Vagina (tissue), 2 donors: ENCODE results near the gene RAPGEF4. TPM values are rescaled to one million over a fixed set of nuclear protein-coding genes. Genes with fewer than 3 reads are reported as not detected.
"Not testable (repeated sequence)": the region's sequence is repeated elsewhere in the genome, so short reads cannot be mapped to it uniquely, and the experiment has no call there.

Experiments
- DNase-seq, 2 donors: peaks; one replicate each; pipeline ENCODE4 v3.0.0-alpha.2; 2017; ENCODE audit errors: extremely low spot score in 2 of 2
- H3K27ac ChIP-seq: fragments of 200-600 bp; sonication (generic); one replicate; pipeline ENCODE4 v1.5.1; 2019
- H3K27me3 ChIP-seq: fragments of 200-600 bp; sonication (generic); one replicate; pipeline ENCODE4 v1.5.1; 2019
- H3K36me3 ChIP-seq, 2 donors: fragments of 200-600 bp; sonication (generic); one replicate each; pipeline ENCODE4 v1.5.1; 2017 to 2019
- H3K4me1 ChIP-seq: fragments of 200-600 bp; sonication (generic); one replicate; pipeline ENCODE4 v1.5.1; 2019
- H3K4me3 ChIP-seq, 2 donors: fragments of 200-600 bp; sonication (generic); 1 replicate in 1 of 2; 2 replicates in 1 of 2; pipeline ENCODE4 v1.5.1; 2016 to 2019
- H3K9me3 ChIP-seq: fragments of 200-600 bp; sonication (generic); one replicate; pipeline ENCODE4 v1.5.1; 2019
- CTCF ChIP-seq, 3 experiments: fragments of 450-650 bp in 2 of 3; fragments of 200-600 bp in 1 of 3; sonication (generic) in 1 of 3; IDR thresholded peaks; one replicate each; pipeline ENCODE4 v1.5.1; 2017 to 2019; ENCODE audit warnings: antibody characterized with exemption in 3 of 3, mild to moderate bottlenecking in 2 of 3, moderate library complexity in 2 of 3
- POLR2A ChIP-seq, 2 donors: fragments of 450-650 bp; IDR thresholded peaks; one replicate each; pipeline ENCODE4 v1.6.1; 2017; ENCODE audit warnings: antibody characterized with exemption in 2 of 2, mild to moderate bottlenecking in 2 of 2, moderate library complexity in 2 of 2
- POLR2AphosphoS5 ChIP-seq, 2 donors: sonication (generic); formaldehyde crosslinking; IDR thresholded peaks; one replicate each; pipeline ENCODE4 v1.9.0; 2017; ENCODE audit warnings: antibody characterized with exemption in 2 of 2, mild to moderate bottlenecking in 2 of 2, low read depth in 1 of 2; ENCODE audit not compliant: insufficient read depth in 1 of 2
- intact Hi-C: fragments of 100-400 bp; cut with DNase I; formaldehyde crosslinking; loops from one replicate; pipeline ENCODE4 v1.15.1; 2023
- total RNA-seq: library from RNA; depleted of rRNA; stranded (reverse); fragments of >200 nt; gene quantifications from one replicate; pipeline ENCODE4 v1.2.3, GENCODE V29; 2016

Gene RAPGEF4
- total RNA-seq, 1 donor from 2014 or later = 18.4 TPM

GRCh38 chr2:172790404-172790803 lies 54.8 kb downstream of the RAPGEF4 start:
- Histone ChIP-seq H3K36me3 (no peaks in the 10 kb centered on the region), H3K27ac (no peak overlapping the region), H3K4me3 (no peak overlapping the region), H3K9me3 (no peaks in the 10 kb centered on the region), H3K4me1 (no peaks in the 10 kb centered on the region), H3K27me3 (no peaks in the 10 kb centered on the region)
- DNase-seq = no peak
- intact Hi-C loops = no loop called here
- TF ChIP-seq POLR2A (IDR thresholded peaks at IDR 0.05) (no peak), POLR2AphosphoS5 (IDR thresholded peaks at IDR 0.05; ENCODE audit: insufficient read depth in 1 of 2, low read depth in 1 of 2) (no peak), CTCF (IDR thresholded peaks at IDR 0.05) (no peak)

GRCh38 chr2:172791953-172792352 lies 56.3 kb downstream of the RAPGEF4 start:
- H3K36me3 ChIP-seq = no peaks in the 10 kb centered on the region
- TF ChIP-seq POLR2AphosphoS5 (IDR thresholded peaks at IDR 0.05; ENCODE audit: insufficient read depth in 1 of 2, low read depth in 1 of 2) (no peak), POLR2A (IDR thresholded peaks at IDR 0.05) (no peak), CTCF (IDR thresholded peaks at IDR 0.05) (no peak)
- no peaks in the 10 kb centered on the region for H3K9me3 ChIP-seq
- no peak overlapping the region for H3K27ac ChIP-seq
- intact Hi-C loops = no loop called here
- H3K4me1 ChIP-seq = no peaks in the 10 kb centered on the region
- no peaks in the 10 kb centered on the region for H3K27me3 ChIP-seq
- DNase-seq = no peak
- H3K4me3 ChIP-seq = no peak overlapping the region

GRCh38 chr2:172792711-172793110 lies 57.1 kb downstream of the RAPGEF4 start:
- Histone ChIP-seq H3K27ac (no peak overlapping the region), H3K9me3 (no peaks in the 10 kb centered on the region), H3K4me1 (no peaks in the 10 kb centered on the region), H3K27me3 (no peaks in the 10 kb centered on the region), H3K36me3 (no peaks in the 10 kb centered on the region), H3K4me3 (no peak overlapping the region)
- no peak for DNase-seq
- intact Hi-C loops = no loop called here
- TF ChIP-seq POLR2AphosphoS5 (IDR thresholded peaks at IDR 0.05; ENCODE audit: insufficient read depth in 1 of 2, low read depth in 1 of 2) = no peak
- no peak for TF ChIP-seq POLR2A (IDR thresholded peaks at IDR 0.05)
- no peak for TF ChIP-seq CTCF (IDR thresholded peaks at IDR 0.05)

GRCh38 chr2:172803308-172803707 lies 67.7 kb downstream of the RAPGEF4 start:
- not testable (repeated sequence) for H3K4me1 ChIP-seq, H3K27ac ChIP-seq, H3K27me3 ChIP-seq, DNase-seq, H3K36me3 ChIP-seq, H3K4me3 ChIP-seq, H3K9me3 ChIP-seq
- intact Hi-C loops = loop anchor here (10.0 kb wide), 1 partner anchor 211 kb away; no protein-coding TSS in a partner anchor

- Histone ChIP-seq H3K4me3 (no peak overlapping the region), H3K27me3 (no peaks in the 10 kb centered on the region), H3K4me1 (no peaks in the 10 kb centered on the region), H3K27ac (no peak overlapping the region), H3K36me3 (no peaks in the 10 kb centered on the region), H3K9me3 (no peaks in the 10 kb centered on the region)
- no peak for DNase-seq
- TF ChIP-seq POLR2AphosphoS5 (IDR thresholded peaks at IDR 0.05; ENCODE audit: insufficient read depth in 1 of 2, low read depth in 1 of 2) = no peak
- TF ChIP-seq POLR2A (IDR thresholded peaks at IDR 0.05) = no peak
- no peak for TF ChIP-seq CTCF (IDR thresholded peaks at IDR 0.05)
- intact Hi-C loops = loop anchor here (10.0 kb wide), 1 partner anchor 210 kb away; no protein-coding TSS in a partner anchor
Observed at GRCh38 chr2:172804423-172804822, 68.8 kb downstream of the RAPGEF4 start.
